ENCODE data around the gene TOP3B. TPM values are rescaled to one million over a fixed set of nuclear protein-coding genes. Genes with fewer than 3 reads are reported as not detected.

The TOP3B gene
- total RNA-seq, 4 donors from 2014 or later: 8.9 to 24.9 (median 18.6) TPM

- H3K27me3 ChIP-seq: no peaks in the 10 kb centered on the region
- H3K9me3 ChIP-seq: no peaks in the 10 kb centered on the region
- ATAC-seq: peak; percentile 90
- peak in 3 of 4 experiments; percentile 93 to 99 (median 97) for TF ChIP-seq CTCF (IDR thresholded peaks at IDR 0.05)
- TF ChIP-seq POLR2A (IDR thresholded peaks at IDR 0.05): peak; percentile 15 to 43
- TF ChIP-seq POLR2AphosphoS5 (IDR thresholded peaks at IDR 0.05): no peak
- peaks cover 0 to 49% (median 20%) of the 10 kb centered on the region in 3 donors for H3K4me1 ChIP-seq
- WGBS, 2 donors (ENCODE audit: low coverage in 1 of 2): 34 to 45% methylated on average over 14 to 16 of the region's 58 CpGs
- peaks cover 0 to 3% of the 10 kb centered on the region in 2 donors for H3K36me3 ChIP-seq
- H3K4me3 ChIP-seq: peak within 1 kb of the TSS; percentile 56 to 78
- peak within 1 kb of the TSS in 3 of 4 donors; percentile 75 to 83 (median 80) for H3K27ac ChIP-seq
These were observed 29.7 kb downstream of the TOP3B start, which contains the start of gene PPM1F for GRCh38 chr22:21952586-21953571. PPM1F (minus strand) TSS chr22:21952848; CDS start chr22:21946048, 6,800 bp downstream.

GRCh38 chr22:21951931-21952465, 30.6 kb downstream of the TOP3B start:
- H3K36me3 ChIP-seq: no peaks in the 10 kb centered on the region
- no peak for TF ChIP-seq CTCF (IDR thresholded peaks at IDR 0.05)
- TF ChIP-seq EP300 (IDR thresholded peaks at IDR 0.05): no peak
- TF ChIP-seq POLR2AphosphoS5 (IDR thresholded peaks at IDR 0.05): no peak
- TF ChIP-seq POLR2A (IDR thresholded peaks at IDR 0.05): no peak
- H3K4me3 ChIP-seq: peak overlapping the region; percentile 56 to 78
- ATAC-seq: peak; percentile 26
- WGBS, 2 donors (ENCODE audit: low coverage in 1 of 2): 0% methylated on average over 1 of the region's 29 CpGs; no CpG with 5 or more reads in 1 of the 2 donors
- no peaks in the 10 kb centered on the region for H3K9me3 ChIP-seq
- peaks cover 0 to 58% (median 29%) of the 10 kb centered on the region in 3 donors for H3K4me1 ChIP-seq
- peak overlapping the region in 3 of 4 donors; percentile 75 to 83 (median 80) for H3K27ac ChIP-seq
- H3K27me3 ChIP-seq: no peaks in the 10 kb centered on the region

- no peak for ATAC-seq
- peaks cover 0 to 2% of the 10 kb centered on the region in 2 donors for H3K36me3 ChIP-seq
- no peaks in the 10 kb centered on the region for H3K9me3 ChIP-seq
- TF ChIP-seq POLR2A (IDR thresholded peaks at IDR 0.05): no peak
- no peak for TF ChIP-seq POLR2AphosphoS5 (IDR thresholded peaks at IDR 0.05)
- TF ChIP-seq CTCF (IDR thresholded peaks at IDR 0.05): no peak
- TF ChIP-seq EP300 (IDR thresholded peaks at IDR 0.05): no peak
- 80 to 88% methylated on average over 5 to 7 of the region's 7 CpGs for WGBS, 2 donors (ENCODE audit: low coverage in 1 of 2)
- peak overlapping the region in 1 of 4 donors; percentile 75 for H3K27ac ChIP-seq
- no peaks in the 10 kb centered on the region for H3K27me3 ChIP-seq
- peak overlapping the region in 1 of 2 donors; percentile 78 for H3K4me3 ChIP-seq
- H3K4me1 ChIP-seq: peaks cover 0 to 67% (median 30%) of the 10 kb centered on the region in 3 donors
These were observed 31.5 kb downstream of the TOP3B start for GRCh38 chr22:21951062-21951461.

- no peak for ATAC-seq
- H3K4me1 ChIP-seq: peaks cover 0 to 77% (median 30%) of the 10 kb centered on the region in 3 donors
- TF ChIP-seq CTCF (IDR thresholded peaks at IDR 0.05) (no peak), POLR2A (IDR thresholded peaks at IDR 0.05) (no peak)
- no peak overlapping the region for H3K4me3 ChIP-seq
- H3K27me3 ChIP-seq: no peaks in the 10 kb centered on the region
- H3K9me3 ChIP-seq: no peaks in the 10 kb centered on the region
- H3K27ac ChIP-seq: peak overlapping the region in 3 of 4 donors; percentile 59 to 93 (median 71)
- H3K36me3 ChIP-seq: peaks cover 0 to 13% of the 10 kb centered on the region in 2 donors
- 88 to 89% methylated on average over 1 of the region's 1 CpG for WGBS, 2 donors (ENCODE audit: low coverage in 1 of 2)
These were observed 32.6 kb downstream of the TOP3B start for GRCh38 chr22:21949948-21950347.
